ENCODE results near the gene TXNL4A. TPM values are rescaled to one million over a fixed set of nuclear protein-coding genes. Genes with fewer than 3 reads are reported as not detected.

Gene TXNL4A
- total and polyA plus RNA-seq, 8 donors, result 54.7 to 106 (median 69.3) TPM

DNA sequence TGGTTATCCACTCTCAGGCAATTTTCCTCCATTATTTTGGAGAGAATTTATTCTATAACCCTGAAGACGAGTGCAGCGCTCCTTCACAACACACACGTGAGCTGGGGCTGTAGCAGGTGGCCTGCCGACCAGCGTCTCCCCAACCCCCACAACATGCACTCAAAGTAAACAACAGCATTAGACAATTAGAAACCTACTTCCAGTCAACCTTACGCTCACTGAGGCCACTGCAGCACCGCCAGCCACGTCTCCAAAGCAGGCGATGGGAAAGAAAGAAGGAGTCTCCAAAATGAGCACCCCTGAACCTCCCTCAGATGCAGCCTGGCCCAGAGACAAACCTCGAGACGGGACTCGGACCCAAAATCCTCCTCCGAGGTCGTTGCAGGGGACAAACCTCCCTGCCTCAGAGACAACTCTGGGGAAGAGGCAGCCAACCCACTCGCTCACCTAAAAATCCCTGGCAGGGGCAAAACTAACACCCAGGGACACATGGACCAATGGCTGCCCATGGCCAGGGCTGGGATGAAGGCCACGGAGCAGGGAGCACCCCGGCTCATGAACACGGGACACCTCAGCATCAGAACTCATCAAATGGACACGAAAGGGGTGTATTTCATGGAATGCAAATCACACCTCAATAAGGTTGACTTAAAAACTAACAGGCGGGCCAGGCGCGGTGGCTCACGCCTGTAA lies 39.5 kb downstream of the TXNL4A start:
- H3K27ac ChIP-seq, result no peak overlapping the region
- no peak for ATAC-seq
- peaks cover 31 to 48% of the 10 kb centered on the region in 2 donors for H3K4me1 ChIP-seq
- intact Hi-C loops (cut with DNase I), result no loop called here
- peaks cover 0 to 7% of the 10 kb centered on the region in 2 donors for H3K27me3 ChIP-seq
- TF ChIP-seq, protein P1, sequence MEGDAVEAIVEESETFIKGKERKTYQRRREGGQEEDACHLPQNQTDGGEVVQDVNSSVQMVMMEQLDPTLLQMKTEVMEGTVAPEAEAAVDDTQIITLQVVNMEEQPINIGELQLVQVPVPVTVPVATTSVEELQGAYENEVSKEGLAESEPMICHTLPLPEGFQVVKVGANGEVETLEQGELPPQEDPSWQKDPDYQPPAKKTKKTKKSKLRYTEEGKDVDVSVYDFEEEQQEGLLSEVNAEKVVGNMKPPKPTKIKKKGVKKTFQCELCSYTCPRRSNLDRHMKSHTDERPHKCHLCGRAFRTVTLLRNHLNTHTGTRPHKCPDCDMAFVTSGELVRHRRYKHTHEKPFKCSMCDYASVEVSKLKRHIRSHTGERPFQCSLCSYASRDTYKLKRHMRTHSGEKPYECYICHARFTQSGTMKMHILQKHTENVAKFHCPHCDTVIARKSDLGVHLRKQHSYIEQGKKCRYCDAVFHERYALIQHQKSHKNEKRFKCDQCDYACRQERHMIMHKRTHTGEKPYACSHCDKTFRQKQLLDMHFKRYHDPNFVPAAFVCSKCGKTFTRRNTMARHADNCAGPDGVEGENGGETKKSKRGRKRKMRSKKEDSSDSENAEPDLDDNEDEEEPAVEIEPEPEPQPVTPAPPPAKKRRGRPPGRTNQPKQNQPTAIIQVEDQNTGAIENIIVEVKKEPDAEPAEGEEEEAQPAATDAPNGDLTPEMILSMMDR (IDR thresholded peaks at IDR 0.05), result no peak
- peak overlapping the region in 1 of 2 donors; percentile 54 for H3K4me3 ChIP-seq
- peaks cover 0 to 9% of the 10 kb centered on the region in 2 donors for H3K36me3 ChIP-seq
- peak in 1 of 4 donors; percentile 30 for DNase-seq
- H3K9me3 ChIP-seq, result no peaks in the 10 kb centered on the region

DNA sequence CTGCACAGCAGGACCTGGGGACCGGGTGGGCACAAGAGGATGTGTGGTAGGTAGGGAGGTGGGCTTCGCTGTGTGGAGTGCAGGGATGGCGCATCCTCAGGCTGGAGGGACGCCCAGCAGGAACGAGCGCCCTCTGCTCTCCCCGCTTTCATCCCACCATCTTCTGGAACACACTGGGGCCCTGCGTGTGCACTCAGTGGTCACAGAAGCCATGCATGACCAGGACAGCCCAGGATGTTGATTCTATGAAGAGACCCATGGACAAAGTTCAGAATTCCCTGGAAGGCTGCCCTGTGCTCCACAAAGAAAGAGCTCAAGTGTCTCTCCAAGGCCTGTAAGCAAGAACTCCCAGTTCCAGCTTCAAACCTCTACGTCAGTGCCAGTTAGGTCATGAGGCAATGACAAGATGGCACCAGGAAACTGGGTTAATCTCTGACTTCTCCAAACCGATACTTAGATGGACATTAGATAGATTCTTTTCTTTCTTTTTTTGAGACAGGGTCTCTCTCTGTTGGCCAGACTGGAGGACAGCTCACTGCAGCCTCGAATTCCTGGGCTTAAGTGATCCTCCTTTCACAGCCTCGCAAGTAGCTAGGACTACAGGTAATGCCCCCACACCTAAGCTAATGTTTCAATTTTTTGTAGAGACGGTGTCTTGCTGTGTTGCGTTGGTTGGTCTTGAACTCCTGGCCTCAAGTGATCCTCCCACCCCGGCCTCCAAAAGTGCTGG lies 40.3 kb downstream of the TXNL4A start:
- no peak overlapping the region for H3K4me3 ChIP-seq
- intact Hi-C loops (cut with DNase I), result no loop called here
- TF ChIP-seq, protein P1 (IDR thresholded peaks at IDR 0.05), result no peak
- H3K27me3 ChIP-seq, result peaks cover 0 to 7% of the 10 kb centered on the region in 2 donors
- no peaks in the 10 kb centered on the region for H3K9me3 ChIP-seq
- no peak overlapping the region for H3K27ac ChIP-seq
- ATAC-seq, result no peak
- H3K4me1 ChIP-seq, result peaks cover 31 to 48% of the 10 kb centered on the region in 2 donors
- peak in 1 of 4 donors; percentile 31 for DNase-seq
- peaks cover 2 to 13% of the 10 kb centered on the region in 2 donors for H3K36me3 ChIP-seq

DNA sequence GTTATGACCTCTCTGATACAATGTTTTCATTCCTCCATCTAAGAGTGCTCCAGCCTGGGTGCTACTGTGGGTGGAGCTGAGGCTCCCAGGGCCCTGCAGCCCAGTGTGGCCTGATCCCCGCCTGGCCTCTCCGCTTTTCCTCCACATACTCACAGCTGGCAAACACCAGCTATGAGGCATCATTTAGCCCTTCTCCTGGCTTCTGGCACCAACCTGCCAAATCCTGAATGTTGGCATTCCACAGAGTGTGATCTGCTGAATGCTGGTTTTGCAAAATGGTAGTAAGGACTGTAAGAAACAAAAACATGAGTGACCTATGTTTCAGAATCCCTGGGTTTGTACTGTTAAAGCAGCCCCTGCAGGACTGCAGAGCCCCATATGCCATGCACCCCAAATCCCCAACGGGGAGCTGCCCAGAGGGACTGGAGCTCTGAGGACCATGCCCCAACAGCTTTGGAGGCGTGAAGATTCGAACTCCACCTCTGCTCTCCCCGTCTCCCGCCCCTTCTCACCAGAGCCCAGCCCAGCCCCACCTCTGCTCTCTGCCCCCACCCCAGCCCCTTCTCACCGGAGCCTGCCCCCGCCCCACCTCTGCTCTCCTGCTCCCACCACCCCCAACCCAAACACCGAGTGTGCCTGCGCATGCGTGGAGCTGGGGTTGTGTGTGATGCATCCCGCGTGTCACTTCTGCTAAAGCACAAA lies 41.2 kb downstream of the TXNL4A start:
- peak; percentile 60 for ATAC-seq
- Histone ChIP-seq H3K27ac (no peak overlapping the region), H3K4me1 (peaks cover 31 to 47% of the 10 kb centered on the region in 2 donors), H3K4me3 (no peak overlapping the region), H3K27me3 (peaks cover 0 to 4% of the 10 kb centered on the region in 2 donors), H3K36me3 (peaks cover 4 to 22% of the 10 kb centered on the region in 2 donors), H3K9me3 (no peaks in the 10 kb centered on the region)
- intact Hi-C loops (cut with DNase I), result no loop called here
- DNase-seq, result peak in 1 of 4 donors; percentile 59
- TF ChIP-seq, protein P1 (IDR thresholded peaks at IDR 0.05), result no peak

DNA sequence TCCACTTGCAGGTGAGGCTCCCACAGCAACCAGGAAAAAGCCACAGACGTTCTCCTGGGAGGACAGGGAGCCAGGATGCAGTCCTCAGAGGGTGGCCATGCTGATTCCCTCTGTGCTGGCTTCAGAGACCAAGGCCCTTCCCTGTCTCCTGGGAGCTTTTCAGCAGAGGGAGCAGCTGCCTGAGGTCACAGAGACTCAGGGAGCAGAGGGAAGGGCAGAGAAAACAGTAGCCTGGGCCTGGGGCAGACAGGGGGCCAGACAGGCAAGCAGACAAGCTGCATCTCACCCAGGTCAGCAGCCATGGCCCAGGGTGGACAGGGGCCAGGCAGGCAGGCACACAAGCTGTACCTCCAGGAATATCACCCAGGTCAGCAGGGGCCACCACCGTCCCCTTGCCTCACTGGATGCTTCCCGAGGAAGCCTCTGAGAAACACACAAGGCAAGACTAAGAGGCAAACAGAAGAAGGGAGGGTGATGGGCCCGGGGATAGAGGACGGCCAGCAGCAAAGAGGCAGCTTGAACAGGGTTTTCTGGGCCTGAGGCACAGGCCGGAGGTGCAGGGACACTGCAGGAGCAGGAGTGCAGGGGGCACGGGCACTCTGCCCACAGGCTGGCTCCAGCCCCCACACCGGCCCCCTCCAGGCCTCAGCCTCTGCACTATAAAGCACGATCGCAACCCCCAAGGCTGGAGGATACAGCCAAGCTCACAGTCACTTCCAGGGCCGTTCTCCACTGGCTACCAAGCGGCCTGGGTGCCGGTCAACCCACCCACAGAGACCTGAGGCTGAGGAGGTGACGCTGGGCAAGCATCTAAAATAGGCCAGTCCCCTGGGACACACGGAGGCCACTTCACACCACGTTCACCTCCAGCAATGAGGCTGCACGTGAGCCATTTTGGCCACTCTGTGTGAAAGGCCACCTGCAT lies 43.0 kb downstream of the TXNL4A start:
- no peaks in the 10 kb centered on the region for H3K9me3 ChIP-seq
- no peak overlapping the region for H3K27ac ChIP-seq
- TF ChIP-seq, protein P1 (IDR thresholded peaks at IDR 0.05), result no peak
- DNase-seq, result peak in 1 of 4 donors; percentile 26
- ATAC-seq, result no peak
- intact Hi-C loops (cut with DNase I), result no loop called here
- no peaks in the 10 kb centered on the region for H3K27me3 ChIP-seq
- H3K4me1 ChIP-seq, result peaks cover 30 to 38% of the 10 kb centered on the region in 2 donors
- H3K4me3 ChIP-seq, result no peak overlapping the region
- H3K36me3 ChIP-seq, result peaks cover 4 to 40% of the 10 kb centered on the region in 2 donors

Measured in left lung (tissue), 10 donors.